ENCODE data around the gene THADA. TPM values are rescaled to one million over a fixed set of nuclear protein-coding genes. Genes with fewer than 3 reads are reported as not detected.
"Not testable (repeated sequence)": the region's sequence is repeated elsewhere in the genome, so short reads cannot be mapped to it uniquely, and the experiment has no call there.

Gene THADA
- total RNA-seq, 1 donor from 2014 or later: 29.3 TPM

DNA sequence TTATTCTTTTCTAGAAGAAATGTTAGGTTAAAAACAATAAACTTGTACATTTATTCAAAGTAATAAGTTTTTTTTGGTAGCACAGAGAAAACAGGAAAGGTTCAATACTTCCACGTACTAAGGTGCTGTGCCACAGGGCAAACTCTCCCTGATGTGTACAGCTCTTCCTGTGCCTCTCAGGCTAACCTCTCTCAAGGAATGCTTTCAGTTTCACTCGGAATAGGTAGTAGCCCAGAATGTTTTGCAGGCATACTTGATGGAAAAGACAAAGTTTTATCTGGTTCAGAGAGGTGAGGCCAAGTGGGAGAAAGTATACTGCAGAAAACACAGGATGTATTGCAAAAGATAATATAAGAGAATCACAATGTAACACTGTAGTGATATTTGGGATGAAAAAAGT lies 198.4 kb downstream of the THADA start:
- Histone ChIP-seq H3K4me1 (no peaks in the 10 kb centered on the region), H3K9me3 (ENCODE audit: low read depth) (no peaks in the 10 kb centered on the region), H3K36me3 (no peaks in the 10 kb centered on the region), H2AFZ (replicated peaks) (no peak overlapping the region), H3K9ac (no peak overlapping the region), H3F3A (ENCODE audit: low read depth) (no peaks in the 10 kb centered on the region), H3K4me2 (no peak overlapping the region), H3K27me3 (no peaks in the 10 kb centered on the region), H3K79me2 (ENCODE audit: low read depth) (no peaks in the 10 kb centered on the region), H3K4me3 (no peak overlapping the region), H3K27ac (no peak overlapping the region), H4K20me1 (ENCODE audit: low read depth) (no peaks in the 10 kb centered on the region)
- Mint-ChIP-seq H3K27ac (no peak overlapping the region), H3K4me1 (no peaks in the 10 kb centered on the region), H3K36me3 (peaks cover 6% of the 10 kb centered on the region), H3K4me3 (no peak overlapping the region), H3K9me3 (no peaks in the 10 kb centered on the region), H3K27me3 (ENCODE audit: insufficient read depth, low read depth) (no peaks in the 10 kb centered on the region)
- TF ChIP-seq, protein P1, sequence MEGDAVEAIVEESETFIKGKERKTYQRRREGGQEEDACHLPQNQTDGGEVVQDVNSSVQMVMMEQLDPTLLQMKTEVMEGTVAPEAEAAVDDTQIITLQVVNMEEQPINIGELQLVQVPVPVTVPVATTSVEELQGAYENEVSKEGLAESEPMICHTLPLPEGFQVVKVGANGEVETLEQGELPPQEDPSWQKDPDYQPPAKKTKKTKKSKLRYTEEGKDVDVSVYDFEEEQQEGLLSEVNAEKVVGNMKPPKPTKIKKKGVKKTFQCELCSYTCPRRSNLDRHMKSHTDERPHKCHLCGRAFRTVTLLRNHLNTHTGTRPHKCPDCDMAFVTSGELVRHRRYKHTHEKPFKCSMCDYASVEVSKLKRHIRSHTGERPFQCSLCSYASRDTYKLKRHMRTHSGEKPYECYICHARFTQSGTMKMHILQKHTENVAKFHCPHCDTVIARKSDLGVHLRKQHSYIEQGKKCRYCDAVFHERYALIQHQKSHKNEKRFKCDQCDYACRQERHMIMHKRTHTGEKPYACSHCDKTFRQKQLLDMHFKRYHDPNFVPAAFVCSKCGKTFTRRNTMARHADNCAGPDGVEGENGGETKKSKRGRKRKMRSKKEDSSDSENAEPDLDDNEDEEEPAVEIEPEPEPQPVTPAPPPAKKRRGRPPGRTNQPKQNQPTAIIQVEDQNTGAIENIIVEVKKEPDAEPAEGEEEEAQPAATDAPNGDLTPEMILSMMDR (IDR thresholded peaks at IDR 0.05): no peak
- TF ChIP-seq EZH2 (IDR thresholded peaks at IDR 0.05): no peak
- no peak for TF ChIP-seq EZH2phosphoT487 (IDR thresholded peaks at IDR 0.05)
- DNase-seq (ENCODE audit: low spot score): no peak

DNA sequence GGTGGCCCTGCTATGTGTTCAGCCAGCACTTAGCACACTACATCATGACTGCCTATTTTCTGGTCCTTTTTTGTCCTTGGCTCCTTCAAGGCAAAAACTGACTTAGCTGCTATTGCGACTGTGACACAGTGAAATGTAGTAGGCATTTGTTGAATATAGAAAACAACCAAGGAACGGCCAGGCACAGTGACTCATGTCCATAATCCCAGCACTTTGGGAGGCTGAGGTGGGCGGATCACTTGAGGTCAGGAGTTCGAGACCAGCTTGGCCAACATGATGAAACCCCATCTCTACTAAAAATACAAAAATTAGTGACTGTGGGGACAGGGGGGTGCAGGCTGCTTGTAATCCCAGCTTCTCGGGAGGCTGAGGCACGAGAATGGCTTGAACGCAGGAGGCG lies 199.5 kb downstream of the THADA start:
- not testable (repeated sequence) for H3K4me1 ChIP-seq; H3K9me3 ChIP-seq (ENCODE audit: low read depth); H3K27me3 Mint-ChIP-seq (ENCODE audit: insufficient read depth, low read depth); H3K27me3 ChIP-seq; H2AFZ ChIP-seq (replicated peaks); H3K9me3 Mint-ChIP-seq; H3F3A ChIP-seq (ENCODE audit: low read depth); H3K4me3 ChIP-seq; H3K36me3 Mint-ChIP-seq; H3K4me2 ChIP-seq; H3K4me3 Mint-ChIP-seq; H3K36me3 ChIP-seq; H3K9ac ChIP-seq; H3K4me1 Mint-ChIP-seq; H3K79me2 ChIP-seq (ENCODE audit: low read depth); H4K20me1 ChIP-seq (ENCODE audit: low read depth); H3K27ac ChIP-seq; DNase-seq (ENCODE audit: low spot score); H3K27ac Mint-ChIP-seq

DNA sequence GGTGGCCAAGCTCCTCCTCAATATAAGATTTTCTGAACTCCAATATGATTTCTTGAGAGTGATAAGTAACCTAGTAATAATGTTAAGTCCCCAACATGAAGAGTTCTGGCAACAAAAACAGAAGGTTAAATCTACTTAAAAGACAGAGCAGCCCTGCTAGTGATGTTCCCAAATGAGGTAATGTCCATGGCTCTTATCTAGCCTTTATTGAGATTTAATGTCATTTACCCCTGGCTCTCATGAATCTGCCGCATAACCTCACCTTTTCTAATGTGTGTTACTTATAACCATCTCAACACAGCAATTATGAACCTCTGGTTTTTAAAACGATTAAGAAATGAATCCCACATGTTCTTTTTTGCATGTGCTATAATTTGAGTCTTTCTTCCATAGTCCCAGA lies 201.9 kb downstream of the THADA start:
- no peaks in the 10 kb centered on the region for H3K9me3 Mint-ChIP-seq
- Histone ChIP-seq H2AFZ (replicated peaks) (no peak overlapping the region), H3K27me3 (no peaks in the 10 kb centered on the region), H3K27ac (no peak overlapping the region), H3K36me3 (no peaks in the 10 kb centered on the region), H3K4me2 (no peak overlapping the region), H3K9me3 (ENCODE audit: low read depth) (no peaks in the 10 kb centered on the region), H3K79me2 (ENCODE audit: low read depth) (no peaks in the 10 kb centered on the region), H3K9ac (no peak overlapping the region), H4K20me1 (ENCODE audit: low read depth) (no peaks in the 10 kb centered on the region), H3K4me3 (no peak overlapping the region), H3K4me1 (no peaks in the 10 kb centered on the region), H3F3A (ENCODE audit: low read depth) (no peaks in the 10 kb centered on the region)
- H3K27ac Mint-ChIP-seq: no peak overlapping the region
- TF ChIP-seq EZH2phosphoT487 (IDR thresholded peaks at IDR 0.05): no peak
- no peak for TF ChIP-seq EZH2 (IDR thresholded peaks at IDR 0.05)
- TF ChIP-seq, protein P1 (IDR thresholded peaks at IDR 0.05): no peak
- no peak overlapping the region for H3K4me3 Mint-ChIP-seq
- peaks cover 6% of the 10 kb centered on the region for H3K36me3 Mint-ChIP-seq
- H3K27me3 Mint-ChIP-seq (ENCODE audit: insufficient read depth, low read depth): no peaks in the 10 kb centered on the region
- DNase-seq (ENCODE audit: low spot score): no peak
- H3K4me1 Mint-ChIP-seq: no peaks in the 10 kb centered on the region

DNA sequence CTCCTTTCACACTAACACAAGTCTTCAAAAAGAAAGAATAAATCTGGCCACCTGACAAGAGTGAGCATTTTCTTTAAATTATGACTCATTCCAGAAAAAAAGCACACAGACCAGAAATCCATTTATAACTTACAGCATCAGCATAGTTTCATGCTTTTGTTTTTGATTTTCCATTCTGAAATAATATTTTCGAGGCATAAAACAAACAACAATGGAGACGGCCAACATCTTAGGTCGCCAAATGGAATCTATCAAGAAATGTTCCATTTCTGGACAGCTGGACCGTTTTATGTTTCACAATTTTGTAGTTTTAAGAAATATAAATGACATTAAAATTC lies 204.0 kb downstream of the THADA start:
- no peaks in the 10 kb centered on the region for H4K20me1 ChIP-seq (ENCODE audit: low read depth)
- no peak overlapping the region for H3K9ac ChIP-seq
- H3K4me3 ChIP-seq: no peak overlapping the region
- Mint-ChIP-seq H3K27ac (no peak overlapping the region), H3K9me3 (no peaks in the 10 kb centered on the region), H3K4me3 (no peak overlapping the region), H3K27me3 (ENCODE audit: insufficient read depth, low read depth) (no peaks in the 10 kb centered on the region), H3K4me1 (no peaks in the 10 kb centered on the region), H3K36me3 (peaks cover 2% of the 10 kb centered on the region)
- H3K27me3 ChIP-seq: no peaks in the 10 kb centered on the region
- H3K27ac ChIP-seq: no peak overlapping the region
- no peaks in the 10 kb centered on the region for H3K36me3 ChIP-seq
- no peak for DNase-seq (ENCODE audit: low spot score)
- H3K4me1 ChIP-seq: no peaks in the 10 kb centered on the region
- no peaks in the 10 kb centered on the region for H3K9me3 ChIP-seq (ENCODE audit: low read depth)
- no peaks in the 10 kb centered on the region for H3K79me2 ChIP-seq (ENCODE audit: low read depth)
- no peak overlapping the region for H2AFZ ChIP-seq (replicated peaks)
- TF ChIP-seq EZH2phosphoT487 (IDR thresholded peaks at IDR 0.05) (no peak), EZH2 (IDR thresholded peaks at IDR 0.05) (no peak)
- TF ChIP-seq, protein P1 (IDR thresholded peaks at IDR 0.05): no peak
- H3K4me2 ChIP-seq: no peak overlapping the region
- H3F3A ChIP-seq (ENCODE audit: low read depth): no peaks in the 10 kb centered on the region

Data from neural progenitor cell (in vitro differentiated cells).